CD8-positive, alpha-beta memory T cell (primary cell): ENCODE results near the gene CATSPERZ. TPM values are rescaled to one million over a fixed set of nuclear protein-coding genes. Genes with fewer than 3 reads are reported as not detected.

Experiments
- CTCF ChIA-PET: fragments of 350-600 bp; sonication (Branson Sonifier 250); formaldehyde crosslinking; loops from one replicate; lab custom pipeline; 2021; ENCODE audit warnings: antibody characterized with exemption; lab: Charles Lee
- POLR2A ChIA-PET: fragments of 350-600 bp; sonication (Branson Sonifier 250); formaldehyde crosslinking; loops from one replicate; lab custom pipeline; 2021; ENCODE audit warnings: antibody characterized with exemption; lab: Charles Lee
- DNase-seq, 5 donors: peaks; one replicate each; pipeline versions ENCODE4 v3.0.0 to v3.0.0-alpha.2; 2020 to 2022; ENCODE audit warnings: mixed read lengths in 1 of 5
- H3K27ac ChIP-seq: one replicate; pipeline ENCODE4 v1.7.0; 2013; ENCODE audit warnings: low read depth, mild to moderate bottlenecking, low read length, moderate library complexity
- H3K27me3 ChIP-seq: 2 replicates; pipeline ENCODE4 v1.7.0; 2013; ENCODE audit warnings: low read length, mild to moderate bottlenecking; ENCODE audit not compliant: insufficient read depth, poor library complexity, severe bottlenecking
- H3K36me3 ChIP-seq: 2 replicates; pipeline ENCODE4 v1.7.0; 2013; ENCODE audit warnings: mild to moderate bottlenecking, low read length, moderate library complexity; ENCODE audit not compliant: insufficient read depth
- H3K4me1 ChIP-seq: 2 replicates; pipeline ENCODE4 v1.7.0; 2013; ENCODE audit warnings: mild to moderate bottlenecking, low read length, moderate library complexity; ENCODE audit not compliant: insufficient read depth
- H3K4me3 ChIP-seq: 2 replicates; pipeline ENCODE4 v1.7.0; 2013; ENCODE audit warnings: mild to moderate bottlenecking, low read length
- H3K9me3 ChIP-seq: 2 replicates; pipeline ENCODE4 v1.7.0; 2013; ENCODE audit warnings: mild to moderate bottlenecking, low read length
- H3K27ac Mint-ChIP-seq, 8 donors: one replicate each; pipeline ENCODE4 v1.8.0; 2020 to 2021; ENCODE audit warnings: mixed read lengths in 8 of 8, mild to moderate bottlenecking in 6 of 8, inconsistent platforms in 3 of 8, moderate library complexity in 3 of 8
- H3K27me3 Mint-ChIP-seq, 2 donors: one replicate each; pipeline ENCODE4 v1.8.0; 2020 to 2021; ENCODE audit warnings: mixed read lengths in 2 of 2, mild to moderate bottlenecking in 1 of 2, moderate library complexity in 1 of 2
- H3K36me3 Mint-ChIP-seq, 3 donors: one replicate each; pipeline ENCODE4 v1.8.0; 2020 to 2021; ENCODE audit warnings: mixed read lengths in 3 of 3, inconsistent platforms in 1 of 3, mild to moderate bottlenecking in 1 of 3
- H3K4me1 Mint-ChIP-seq, 3 donors: one replicate each; pipeline ENCODE4 v1.8.0; 2020 to 2021; ENCODE audit warnings: mixed read lengths in 3 of 3, inconsistent platforms in 1 of 3, mild to moderate bottlenecking in 1 of 3
- H3K4me3 Mint-ChIP-seq, 7 donors: one replicate each; pipeline ENCODE4 v1.8.0; 2020 to 2021; ENCODE audit warnings: mixed read lengths in 7 of 7, mild to moderate bottlenecking in 6 of 7, moderate library complexity in 4 of 7, inconsistent platforms in 2 of 7
- H3K9me3 Mint-ChIP-seq, 5 donors: one replicate each; pipeline ENCODE4 v1.8.0; 2020 to 2022; ENCODE audit warnings: mixed read lengths in 5 of 5, mild to moderate bottlenecking in 3 of 5, moderate library complexity in 2 of 5, inconsistent platforms in 1 of 5
- polyA plus RNA-seq: library from polyadenylated mRNA; unstranded; fragments of 300-500 nt; fragmentation: Illumina TruSeq; gene quantifications from one replicate; pipeline ENCODE4 v1.2.3, GENCODE V29; 2021
- total RNA-seq, 2 experiments: library from RNA; stranded (reverse); gene quantifications; one replicate each; pipeline ENCODE4 v1.2.3, GENCODE V29; 2021

The CATSPERZ gene
- total and polyA plus RNA-seq, 3 experiments from 2014 or later, result not detected

- H3K4me1 Mint-ChIP-seq, result peaks cover 0 to 6% (median 6%) of the 10 kb centered on the region in 3 donors
- POLR2A ChIA-PET, result no interaction called here
- no peaks in the 10 kb centered on the region for H3K9me3 Mint-ChIP-seq
- H3K36me3 ChIP-seq, result no peaks in the 10 kb centered on the region
- no peak overlapping the region for H3K4me3 ChIP-seq
- CTCF ChIA-PET, result interaction anchor here (1.1 to 2.1 kb wide), 3 partner anchors 9 to 56 kb away, joined by 3 to 8 read pairs (median 5); partner anchors contain the start of gene PLCB3
- no peaks in the 10 kb centered on the region for H3K9me3 ChIP-seq
- H3K27me3 Mint-ChIP-seq, result no peaks in the 10 kb centered on the region
- peak overlapping the region in 1 of 8 donors; percentile 58 for H3K27ac Mint-ChIP-seq
- no peak overlapping the region for H3K27ac ChIP-seq
- no peaks in the 10 kb centered on the region for H3K4me1 ChIP-seq
- H3K4me3 Mint-ChIP-seq, result peak overlapping the region in 2 of 7 donors; percentile 20 to 65
- no peaks in the 10 kb centered on the region for H3K27me3 ChIP-seq
- peaks cover 0 to 36% (median 5%) of the 10 kb centered on the region in 3 donors for H3K36me3 Mint-ChIP-seq
- DNase-seq, result no peak
Observed at GRCh38 chr11:64260147-64260708, 39.9 kb upstream of the CATSPERZ start.

GRCh38 chr11:64261556-64262080 is 38.5 kb upstream of the CATSPERZ start:
- no peaks in the 10 kb centered on the region for H3K9me3 ChIP-seq
- POLR2A ChIA-PET, result no interaction called here
- no peaks in the 10 kb centered on the region for H3K27me3 Mint-ChIP-seq
- no peaks in the 10 kb centered on the region for H3K27me3 ChIP-seq
- no peak overlapping the region for H3K4me3 ChIP-seq
- no peak overlapping the region for H3K4me3 Mint-ChIP-seq
- CTCF ChIA-PET, result interaction anchor here (1.1 to 2.1 kb wide), 3 partner anchors 11 to 57 kb away, joined by 3 to 8 read pairs (median 5); partner anchors contain the start of gene PLCB3
- H3K4me1 ChIP-seq, result no peaks in the 10 kb centered on the region
- H3K36me3 Mint-ChIP-seq, result peaks cover 0 to 33% (median 5%) of the 10 kb centered on the region in 3 donors
- H3K36me3 ChIP-seq, result no peaks in the 10 kb centered on the region
- no peaks in the 10 kb centered on the region for H3K9me3 Mint-ChIP-seq
- H3K27ac Mint-ChIP-seq, result no peak overlapping the region
- H3K27ac ChIP-seq, result no peak overlapping the region
- peaks cover 0 to 6% (median 6%) of the 10 kb centered on the region in 3 donors for H3K4me1 Mint-ChIP-seq
- DNase-seq, result no peak

- CTCF ChIA-PET, result interaction anchor here (0.9 to 1.8 kb wide), 4 partner anchors 10 to 56 kb away, joined by 3 to 7 read pairs (median 4); partner anchors contain the start of genes FERMT3 and PLCB3
- no peak overlapping the region for H3K4me3 ChIP-seq
- Mint-ChIP-seq H3K27me3 (no peaks in the 10 kb centered on the region), H3K36me3 (peaks cover 0 to 32% (median 5%) of the 10 kb centered on the region in 3 donors), H3K4me3 (no peak overlapping the region), H3K4me1 (peaks cover 0 to 6% (median 6%) of the 10 kb centered on the region in 3 donors), H3K9me3 (no peaks in the 10 kb centered on the region), H3K27ac (no peak overlapping the region)
- no peak overlapping the region for H3K27ac ChIP-seq
- POLR2A ChIA-PET, result no interaction called here
- no peak for DNase-seq
- no peaks in the 10 kb centered on the region for H3K9me3 ChIP-seq
- H3K36me3 ChIP-seq, result no peaks in the 10 kb centered on the region
- H3K4me1 ChIP-seq, result no peaks in the 10 kb centered on the region
- H3K27me3 ChIP-seq, result no peaks in the 10 kb centered on the region
Observed at GRCh38 chr11:64262271-64263002, 37.7 kb upstream of the CATSPERZ start.

- ChIA-PET CTCF (interaction anchor here (0.9 to 1.8 kb wide), 5 partner anchors 11 to 59 kb away, joined by 3 to 7 read pairs (median 4); partner anchors contain the start of genes FERMT3, FKBP2 and PLCB3), POLR2A (interaction anchor here (0.6 kb wide), 1 partner anchor 859 kb away, joined by 3 read pairs; the partner anchor contains the start of genes FAU and MRPL49)
- Histone ChIP-seq H3K4me3 (no peak overlapping the region), H3K27ac (no peak overlapping the region), H3K36me3 (no peaks in the 10 kb centered on the region), H3K27me3 (no peaks in the 10 kb centered on the region), H3K9me3 (no peaks in the 10 kb centered on the region), H3K4me1 (peaks cover 3% of the 10 kb centered on the region)
- Mint-ChIP-seq H3K4me1 (peaks cover 7 to 14% (median 11%) of the 10 kb centered on the region in 3 donors), H3K4me3 (no peak overlapping the region), H3K27me3 (no peaks in the 10 kb centered on the region), H3K9me3 (no peaks in the 10 kb centered on the region), H3K36me3 (peaks cover 0 to 26% (median 5%) of the 10 kb centered on the region in 3 donors), H3K27ac (no peak overlapping the region)
- DNase-seq, result no peak
Observed at GRCh38 chr11:64263021-64263946, 36.9 kb upstream of the CATSPERZ start.

- Mint-ChIP-seq H3K9me3 (no peaks in the 10 kb centered on the region), H3K36me3 (peaks cover 0 to 23% (median 5%) of the 10 kb centered on the region in 3 donors), H3K4me1 (peaks cover 12 to 20% (median 15%) of the 10 kb centered on the region in 3 donors), H3K4me3 (no peak overlapping the region), H3K27ac (no peak overlapping the region), H3K27me3 (no peaks in the 10 kb centered on the region)
- H3K4me1 ChIP-seq, result peaks cover 10% of the 10 kb centered on the region
- POLR2A ChIA-PET, result interaction anchor here (0.5 to 0.6 kb wide), 2 partner anchors 858 to 1489 kb away, joined by 3 to 5 read pairs; partner anchors contain the start of genes FAU and MRPL49
- H3K27me3 ChIP-seq, result no peaks in the 10 kb centered on the region
- H3K27ac ChIP-seq, result no peak overlapping the region
- CTCF ChIA-PET, result interaction anchor here (0.8 to 1.8 kb wide), 6 partner anchors 10 to 59 kb away, joined by 3 to 7 read pairs (median 4); partner anchors contain the start of genes FERMT3, FKBP2 and PLCB3
- no peak overlapping the region for H3K4me3 ChIP-seq
- no peaks in the 10 kb centered on the region for H3K9me3 ChIP-seq
- H3K36me3 ChIP-seq, result no peaks in the 10 kb centered on the region
- no peak for DNase-seq
Observed at GRCh38 chr11:64263947-64264317, 36.2 kb upstream of the CATSPERZ start.

- H3K4me3 Mint-ChIP-seq, result no peak overlapping the region
- no peak overlapping the region for H3K4me3 ChIP-seq
- no peaks in the 10 kb centered on the region for H3K9me3 Mint-ChIP-seq
- H3K36me3 ChIP-seq, result no peaks in the 10 kb centered on the region
- POLR2A ChIA-PET, result interaction anchor here (0.5 kb wide), 1 partner anchor 1489 kb away, joined by 5 read pairs; no protein-coding TSS in a partner anchor
- peaks cover 12% of the 10 kb centered on the region for H3K4me1 ChIP-seq
- H3K4me1 Mint-ChIP-seq, result peaks cover 14 to 21% (median 17%) of the 10 kb centered on the region in 3 donors
- DNase-seq, result no peak
- H3K27ac ChIP-seq, result no peak overlapping the region
- CTCF ChIA-PET, result interaction anchor here (0.8 to 1.8 kb wide), 5 partner anchors 11 to 60 kb away, joined by 3 to 7 read pairs (median 4); partner anchors contain the start of gene PLCB3
- peak overlapping the region in 1 of 8 donors; percentile 12 for H3K27ac Mint-ChIP-seq
- H3K27me3 ChIP-seq, result no peaks in the 10 kb centered on the region
- H3K27me3 Mint-ChIP-seq, result no peaks in the 10 kb centered on the region
- peaks cover 0 to 22% (median 4%) of the 10 kb centered on the region in 3 donors for H3K36me3 Mint-ChIP-seq
- H3K9me3 ChIP-seq, result no peaks in the 10 kb centered on the region
Observed at GRCh38 chr11:64264371-64264852, 35.7 kb upstream of the CATSPERZ start.
